SU-DHL-6 (cell line): ENCODE measurements around the gene SNPH.

Experiments used
- CTCF ChIP-seq: fragments of 200-600 bp; sonication (generic); IDR thresholded peaks from one replicate; pipeline ENCODE4 v1.5.1; 2017; ENCODE audit warnings: antibody characterized with exemption, mild to moderate bottlenecking, low read length, moderate library complexity; ENCODE audit not compliant: insufficient read depth, poor library complexity, severe bottlenecking
- EZH2phosphoT487 ChIP-seq: fragments of 200-600 bp; sonication (generic), shearing (Covaris generic); conservative IDR thresholded peaks from 2 replicates; pipeline ENCODE4 v1.6.1; 2018; ENCODE audit warnings: mild to moderate bottlenecking, antibody characterized with exemption, low read length, moderate library complexity, mixed read lengths

- TF ChIP-seq CTCF (no peak), EZH2phosphoT487 (no peak)
Observed at GRCh38 chr20:1266167-1266973, at the start of gene SNPH.
